Measurements from ENCODE around the gene GALNT17. TPM values are rescaled to one million over a fixed set of nuclear protein-coding genes. Genes with fewer than 3 reads are reported as not detected.
"Not testable (repeated sequence)": the region's sequence is repeated elsewhere in the genome, so short reads cannot be mapped to it uniquely, and the experiment has no call there.

GALNT17 gene
- total RNA-seq, 1 donor = not detected

- Histone ChIP-seq H3K27me3 (ENCODE audit: insufficient read depth, low read length) (no peaks in the 10 kb centered on the region), H3K4me1 (ENCODE audit: insufficient read depth, low read length) (no peaks in the 10 kb centered on the region), H3K4me3 (ENCODE audit: low read length) (no peak overlapping the region), H3K9me3 (ENCODE audit: low read depth, low read length) (no peaks in the 10 kb centered on the region)
Observed at GRCh38 chr7:71626206-71626605, 494.3 kb downstream of the GALNT17 start.

GRCh38 chr7:71627651-71628050 is 495.7 kb downstream of the GALNT17 start:
- H3K4me3 ChIP-seq (ENCODE audit: low read length) = no peak overlapping the region
- H3K27me3 ChIP-seq (ENCODE audit: insufficient read depth, low read length) = no peaks in the 10 kb centered on the region
- no peaks in the 10 kb centered on the region for H3K4me1 ChIP-seq (ENCODE audit: insufficient read depth, low read length)
- H3K9me3 ChIP-seq (ENCODE audit: low read depth, low read length) = no peaks in the 10 kb centered on the region

- H3K9me3 ChIP-seq (ENCODE audit: low read depth, low read length) = no peaks in the 10 kb centered on the region
- no peaks in the 10 kb centered on the region for H3K27me3 ChIP-seq (ENCODE audit: insufficient read depth, low read length)
- H3K4me1 ChIP-seq (ENCODE audit: insufficient read depth, low read length) = no peaks in the 10 kb centered on the region
- no peak overlapping the region for H3K4me3 ChIP-seq (ENCODE audit: low read length)
Observed at GRCh38 chr7:71630516-71630915, 498.6 kb downstream of the GALNT17 start.

DNA sequence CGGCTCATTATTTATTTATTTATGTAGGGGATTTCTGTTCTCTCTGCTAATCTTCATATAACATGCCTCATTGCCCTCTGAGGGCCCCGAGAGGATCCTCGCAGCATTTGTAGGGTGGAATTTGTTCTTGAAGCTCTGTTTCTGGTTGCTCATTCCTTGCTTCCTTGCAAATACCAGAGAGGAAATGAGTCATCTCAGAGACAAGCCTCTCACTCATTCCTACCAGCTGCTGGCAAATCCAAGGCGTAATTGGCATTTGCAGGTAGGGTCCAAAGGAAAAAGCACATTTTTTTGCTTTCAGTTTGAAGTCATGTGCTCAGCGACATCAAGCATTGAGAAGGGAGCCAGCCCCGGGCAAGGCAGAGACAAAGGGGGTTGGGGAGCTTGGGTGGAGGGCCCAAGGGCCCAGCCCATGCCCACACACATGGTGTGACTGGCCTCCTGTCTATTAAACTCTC is 501.6 kb downstream of the GALNT17 start:
- H3K4me1 ChIP-seq (ENCODE audit: insufficient read depth, low read length) = no peaks in the 10 kb centered on the region
- no peak overlapping the region for H3K4me3 ChIP-seq (ENCODE audit: low read length)
- H3K27me3 ChIP-seq (ENCODE audit: insufficient read depth, low read length) = no peaks in the 10 kb centered on the region
- H3K9me3 ChIP-seq (ENCODE audit: low read depth, low read length) = no peaks in the 10 kb centered on the region

- not testable (repeated sequence) for H3K4me1 ChIP-seq (ENCODE audit: insufficient read depth, low read length); H3K27me3 ChIP-seq (ENCODE audit: insufficient read depth, low read length); H3K9me3 ChIP-seq (ENCODE audit: low read depth, low read length)
Observed at GRCh38 chr7:71635849-71636248, 503.9 kb downstream of the GALNT17 start.

GRCh38 chr7:71636329-71636728 is 504.4 kb downstream of the GALNT17 start:
- no peaks in the 10 kb centered on the region for H3K4me1 ChIP-seq (ENCODE audit: insufficient read depth, low read length)
- H3K9me3 ChIP-seq (ENCODE audit: low read depth, low read length) = no peaks in the 10 kb centered on the region
- no peaks in the 10 kb centered on the region for H3K27me3 ChIP-seq (ENCODE audit: insufficient read depth, low read length)
- H3K4me3 ChIP-seq (ENCODE audit: low read length) = no peak overlapping the region

More at GRCh38 chr7:71635849-71636248, 503.9 kb downstream of the GALNT17 start:
- not testable (repeated sequence) for H3K4me3 ChIP-seq (ENCODE audit: low read length)

GRCh38 chr7:71637578-71637977 is 505.6 kb downstream of the GALNT17 start:
- H3K27me3 ChIP-seq (ENCODE audit: insufficient read depth, low read length) = no peaks in the 10 kb centered on the region
- no peak overlapping the region for H3K4me3 ChIP-seq (ENCODE audit: low read length)
- no peaks in the 10 kb centered on the region for H3K9me3 ChIP-seq (ENCODE audit: low read depth, low read length)
- H3K4me1 ChIP-seq (ENCODE audit: insufficient read depth, low read length) = no peaks in the 10 kb centered on the region

GRCh38 chr7:71638108-71638507 is 506.2 kb downstream of the GALNT17 start:
- Histone ChIP-seq H3K4me1 (ENCODE audit: insufficient read depth, low read length) (no peaks in the 10 kb centered on the region), H3K9me3 (ENCODE audit: low read depth, low read length) (no peaks in the 10 kb centered on the region), H3K4me3 (ENCODE audit: low read length) (no peak overlapping the region), H3K27me3 (ENCODE audit: insufficient read depth, low read length) (no peaks in the 10 kb centered on the region)

DNA sequence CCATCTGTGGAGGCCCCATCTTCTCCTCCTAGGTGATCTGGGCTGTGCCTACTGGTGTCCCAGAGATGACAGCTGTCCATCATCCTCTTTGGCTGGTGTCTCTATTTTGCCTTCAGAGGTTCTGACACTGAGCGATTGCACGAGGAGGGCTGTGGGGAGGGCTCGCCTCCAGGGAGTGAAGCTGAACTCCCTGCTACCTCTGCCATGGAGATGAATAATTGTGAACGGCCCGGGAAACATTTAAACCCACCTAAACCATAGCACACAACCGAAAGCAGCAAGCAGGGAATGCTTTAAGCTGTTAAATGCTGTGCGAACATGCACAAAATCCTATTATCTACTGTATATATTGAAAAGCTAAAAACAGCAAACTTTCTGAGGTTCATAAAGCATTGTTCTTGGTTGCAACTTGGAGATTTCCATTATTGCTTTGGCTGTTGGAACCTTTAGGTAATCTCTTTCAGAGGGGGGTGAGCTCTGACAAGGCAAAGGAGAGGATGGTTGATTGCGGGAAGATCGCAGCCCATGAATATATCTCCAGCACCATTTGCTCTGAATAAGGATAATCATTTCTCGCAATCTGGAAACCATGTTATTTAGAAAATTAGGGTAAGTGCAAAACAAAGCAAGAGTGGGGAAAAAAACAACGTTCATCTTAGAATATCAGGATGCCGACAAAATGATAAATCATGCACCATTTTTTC is 507.6 kb downstream of the GALNT17 start:
- Histone ChIP-seq H3K4me1 (ENCODE audit: insufficient read depth, low read length) (no peaks in the 10 kb centered on the region), H3K4me3 (ENCODE audit: low read length) (no peak overlapping the region), H3K9me3 (ENCODE audit: low read depth, low read length) (no peaks in the 10 kb centered on the region), H3K27me3 (ENCODE audit: insufficient read depth, low read length) (no peaks in the 10 kb centered on the region)

DNA sequence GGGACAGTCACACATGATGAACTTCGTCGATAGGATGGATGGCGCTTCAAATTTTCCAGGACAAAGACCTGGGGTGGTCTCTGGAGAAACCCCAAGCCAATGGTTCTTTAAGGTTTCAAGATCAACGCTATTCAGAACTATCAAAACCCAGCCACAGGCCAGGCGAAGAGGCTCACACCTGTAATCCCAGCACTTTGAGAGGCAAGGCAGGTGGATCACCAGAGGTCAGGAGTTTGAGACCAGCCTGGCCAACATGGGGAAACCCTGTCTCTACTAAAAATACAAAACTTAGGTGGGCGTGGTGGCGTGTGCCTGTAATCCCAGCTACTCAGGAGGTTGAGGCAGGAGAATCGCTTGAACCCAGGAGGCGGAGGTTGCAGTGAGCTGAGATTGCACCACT is 511.1 kb downstream of the GALNT17 start:
- not testable (repeated sequence) for H3K9me3 ChIP-seq (ENCODE audit: low read depth, low read length); H3K27me3 ChIP-seq (ENCODE audit: insufficient read depth, low read length); H3K4me1 ChIP-seq (ENCODE audit: insufficient read depth, low read length); H3K4me3 ChIP-seq (ENCODE audit: low read length)

DNA sequence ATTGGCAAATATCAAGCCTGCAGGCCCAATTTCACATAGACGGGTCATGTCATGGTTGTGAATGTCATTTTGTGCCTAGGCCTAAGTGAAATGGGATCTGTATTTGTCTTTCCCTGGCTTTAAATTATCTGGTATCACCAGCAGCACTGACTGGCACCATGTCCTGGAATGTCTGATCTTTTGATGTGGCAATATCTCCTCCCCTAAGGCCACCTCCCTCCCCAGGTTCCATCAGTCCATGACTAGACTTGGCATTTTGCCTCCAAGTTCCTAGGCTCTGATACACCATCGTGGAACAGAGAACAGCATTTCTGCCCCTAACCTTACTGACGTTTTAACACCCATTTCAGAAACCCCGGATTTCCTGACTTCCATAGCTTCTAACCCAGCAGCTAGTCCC is 513.9 kb downstream of the GALNT17 start:
- H3K4me3 ChIP-seq (ENCODE audit: low read length) = no peak overlapping the region
- no peaks in the 10 kb centered on the region for H3K9me3 ChIP-seq (ENCODE audit: low read depth, low read length)
- H3K4me1 ChIP-seq (ENCODE audit: insufficient read depth, low read length) = no peaks in the 10 kb centered on the region
- H3K27me3 ChIP-seq (ENCODE audit: insufficient read depth, low read length) = no peaks in the 10 kb centered on the region

DNA sequence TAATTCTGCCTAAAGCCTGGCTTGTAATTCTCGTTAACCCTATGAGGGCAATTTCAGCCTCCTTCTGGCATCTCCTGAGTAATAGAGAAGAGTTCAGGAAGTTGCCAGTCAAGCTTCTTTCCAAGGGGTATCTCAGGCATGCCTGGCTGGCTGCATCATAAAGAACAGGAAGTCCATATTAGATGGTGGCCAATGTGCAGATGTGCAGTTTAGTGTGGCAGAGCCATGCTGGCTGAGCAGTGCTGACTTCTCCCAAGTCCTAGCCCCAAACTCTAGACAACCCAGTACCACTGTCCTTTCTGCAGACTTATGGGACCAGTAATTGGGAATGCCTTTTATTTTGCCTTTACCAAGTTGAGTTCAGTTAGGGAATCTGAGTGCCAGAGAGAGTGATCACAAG is 517.9 kb downstream of the GALNT17 start:
- H3K9me3 ChIP-seq (ENCODE audit: low read depth, low read length) = no peaks in the 10 kb centered on the region
- no peaks in the 10 kb centered on the region for H3K27me3 ChIP-seq (ENCODE audit: insufficient read depth, low read length)
- H3K4me3 ChIP-seq (ENCODE audit: low read length) = no peak overlapping the region
- H3K4me1 ChIP-seq (ENCODE audit: insufficient read depth, low read length) = no peaks in the 10 kb centered on the region

DNA sequence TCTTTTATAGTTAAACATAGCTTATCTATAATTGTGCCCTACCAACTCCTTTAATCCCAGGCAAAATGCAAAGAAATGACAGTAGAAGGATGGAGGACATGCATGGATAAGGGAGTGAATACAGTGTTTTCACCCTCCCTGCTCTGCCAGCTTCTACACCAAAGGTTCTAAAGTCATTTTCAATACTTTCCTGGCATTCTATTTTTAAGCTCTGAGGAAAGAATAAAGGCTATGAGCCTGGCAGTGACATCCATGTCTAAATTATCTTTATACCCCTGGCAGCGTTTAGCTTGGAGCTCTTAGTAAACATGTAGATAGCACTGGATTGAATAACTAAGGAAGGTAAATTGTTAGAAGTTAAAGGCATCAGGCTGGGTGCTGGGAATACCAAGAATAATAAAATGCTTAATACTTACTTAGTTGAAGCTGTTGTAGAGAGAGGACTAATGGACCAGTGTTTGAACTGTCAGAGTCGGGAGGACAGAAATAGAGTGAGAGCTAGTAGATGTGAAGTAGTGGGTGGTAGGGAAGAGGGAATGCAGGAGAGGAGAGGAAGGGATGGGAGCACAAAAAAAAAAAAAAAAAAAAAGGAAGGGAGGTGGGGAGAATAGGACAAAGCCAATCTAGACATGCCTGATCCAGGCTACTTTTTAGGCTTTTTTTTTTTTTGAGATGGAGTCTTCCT is 518.9 kb downstream of the GALNT17 start:
- H3K4me3 ChIP-seq (ENCODE audit: low read length) = no peak overlapping the region

GRCh38 chr7:71652510-71652909 is 520.6 kb downstream of the GALNT17 start:
- Histone ChIP-seq H3K27me3 (ENCODE audit: insufficient read depth, low read length) (no peaks in the 10 kb centered on the region), H3K4me1 (ENCODE audit: insufficient read depth, low read length) (no peaks in the 10 kb centered on the region), H3K4me3 (ENCODE audit: low read length) (no peak overlapping the region), H3K9me3 (ENCODE audit: low read depth, low read length) (no peaks in the 10 kb centered on the region)

More for the DNA sequence above, 518.9 kb downstream of the GALNT17 start:
- Histone ChIP-seq H3K27me3 (ENCODE audit: insufficient read depth, low read length) (no peaks in the 10 kb centered on the region), H3K4me1 (ENCODE audit: insufficient read depth, low read length) (no peaks in the 10 kb centered on the region), H3K9me3 (ENCODE audit: low read depth, low read length) (no peaks in the 10 kb centered on the region)

DNA sequence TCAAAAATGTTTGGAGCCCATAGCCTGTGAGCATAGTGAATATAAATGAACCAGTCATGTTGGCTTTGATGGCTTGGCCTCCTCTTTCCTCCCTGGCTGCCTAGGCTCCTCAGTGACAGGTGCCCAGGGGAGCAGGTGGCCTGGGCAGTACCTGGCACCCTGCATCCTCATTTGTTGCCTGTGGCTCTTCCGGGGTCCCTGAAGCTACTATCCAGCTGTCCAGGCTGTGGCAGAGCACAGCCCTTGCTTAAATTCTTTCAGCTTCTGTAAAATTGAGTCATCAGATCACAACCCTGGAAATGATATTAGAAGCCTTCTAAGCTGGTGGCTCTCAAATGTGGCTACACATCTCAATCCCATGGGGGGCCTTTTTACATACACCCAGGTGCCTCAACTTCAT is 525.4 kb downstream of the GALNT17 start:
- H3K27me3 ChIP-seq (ENCODE audit: insufficient read depth, low read length) = no peaks in the 10 kb centered on the region
- no peaks in the 10 kb centered on the region for H3K9me3 ChIP-seq (ENCODE audit: low read depth, low read length)
- no peak overlapping the region for H3K4me3 ChIP-seq (ENCODE audit: low read length)

GRCh38 chr7:71659622-71660021 is 527.7 kb downstream of the GALNT17 start:
- Histone ChIP-seq H3K4me1 (ENCODE audit: insufficient read depth, low read length) (no peaks in the 10 kb centered on the region), H3K9me3 (ENCODE audit: low read depth, low read length) (no peaks in the 10 kb centered on the region), H3K27me3 (ENCODE audit: insufficient read depth, low read length) (no peaks in the 10 kb centered on the region), H3K4me3 (ENCODE audit: low read length) (no peak overlapping the region)

More for the DNA sequence above, 525.4 kb downstream of the GALNT17 start:
- no peaks in the 10 kb centered on the region for H3K4me1 ChIP-seq (ENCODE audit: insufficient read depth, low read length)

Measured in mononuclear cell (primary cell).